ENCODE data around the gene DAB2IP. TPM values are rescaled to one million over a fixed set of nuclear protein-coding genes. Genes with fewer than 3 reads are reported as not detected.
A peak's percentile ranks its signal among the peaks of the same experiment; 100 is the strongest.

DAB2IP gene
- total and polyA plus RNA-seq, 2 of the 4 experiments (the other 2 are of a cell fraction) = 5.6 to 17.2 TPM

DNA sequence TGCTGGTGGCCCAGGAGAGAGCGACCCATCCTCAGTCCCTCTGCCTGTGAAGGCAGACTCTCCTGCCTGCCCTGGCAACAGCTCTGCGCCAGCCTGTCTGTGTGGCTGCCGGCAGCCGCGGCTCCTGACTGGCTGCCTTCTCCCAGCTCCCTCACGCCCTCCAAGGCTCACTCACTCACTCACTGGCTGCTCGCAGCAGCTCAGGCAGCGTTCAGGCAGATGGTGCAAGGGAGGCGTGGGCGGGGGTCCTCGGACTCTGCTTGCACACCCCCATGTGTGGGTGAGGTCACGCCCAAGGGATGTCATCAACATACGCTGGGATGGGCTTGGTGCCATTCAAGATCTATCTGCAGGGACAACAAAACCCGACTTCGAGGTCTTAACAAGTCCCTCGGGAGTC is 66.7 kb downstream of the DAB2IP start:
- in situ Hi-C loops (cut with MboI; ENCODE audit: low sequenced_read_pairs) (no loop called here), intact Hi-C loops (cut with micrococcal nuclease) (no loop called here), dilution Hi-C loops (cut with HindIII; ENCODE audit: low sequenced_read_pairs, unreplicated experiment) (no loop called here)
- Histone ChIP-seq H2BK20ac (ENCODE audit: low read depth, low read length) (peak overlapping the region; percentile 36; the same call in 1 of the 2 replicates), H2AK5ac (ENCODE audit: low read depth, low read length) (peak overlapping the region; percentile 88; the same call in 1 of the 2 replicates), H4K20me1 (ENCODE audit: insufficient read depth, low read length) (peaks cover 45% of the 10 kb centered on the region), H3K27ac (ENCODE audit: insufficient read depth, low read length) (peak overlapping the region; percentile 11; the same call in 1 of the 2 replicates), H3K4ac (ENCODE audit: low read depth, low read length) (peak overlapping the region; percentile 86), H3K9ac (ENCODE audit: low read depth, low read length) (no peak overlapping the region), H4K8ac (ENCODE audit: low read depth in 2 of 2, low read length in 2 of 2) (peak overlapping the region in 1 of 2 experiments; percentile 67; a peak in 1 of 4 replicates), H3K18ac (ENCODE audit: low read depth, low read length) (peak overlapping the region; percentile 61; the same call in 1 of the 2 replicates), H3K14ac (replicated peaks; ENCODE audit: low read depth, low read length) (peak overlapping the region; percentile 58), H3K9me3 (ENCODE audit: control insufficient read depth, insufficient read depth, low read length) (no peaks in the 10 kb centered on the region), H3K79me1 (ENCODE audit: low read depth in 1 of 2, low read length in 2 of 2) (peaks cover 33 to 92% of the 10 kb centered on the region in 2 experiments), H2AFZ (replicated peaks; ENCODE audit: low read length, poor library complexity) (peak overlapping the region; percentile 64), H2BK120ac (ENCODE audit: low read depth, low read length) (peak overlapping the region; percentile 66), H2BK15ac (ENCODE audit: low read depth, low read length) (peak overlapping the region; percentile 8; the same call in 1 of the 3 replicates), H3K56ac (ENCODE audit: extremely low read depth, insufficient read depth, low read length) (no peak overlapping the region), H2BK5ac (ENCODE audit: low read depth, low read length, poor library complexity, severe bottlenecking) (no peak overlapping the region), H3K27me3 (ENCODE audit: control insufficient read depth, insufficient read depth, low read length) (no peaks in the 10 kb centered on the region), H3K23ac (ENCODE audit: low read depth, low read length) (peak overlapping the region; percentile 61), H3K4me1 (ENCODE audit: control insufficient read depth, insufficient read depth, low read length) (peaks cover 51% of the 10 kb centered on the region), H3K4me3 (ENCODE audit: insufficient read depth, low read depth, low read length) (no peak overlapping the region), H3K9me1 (ENCODE audit: insufficient read depth, low read length) (peaks cover 35% of the 10 kb centered on the region), H4K5ac (ENCODE audit: low read depth, low read length) (peak overlapping the region; percentile 66), H3K4me2 (ENCODE audit: low read depth, low read length) (peak overlapping the region; percentile 23), H2AK9ac (replicated peaks; ENCODE audit: low read depth, low read length, poor library complexity) (peak overlapping the region; percentile 75), H4K91ac (ENCODE audit: insufficient read depth, low read depth, low read length) (peak overlapping the region; percentile 49; the same call in 1 of the 2 replicates), H3K36me3 (ENCODE audit: control insufficient read depth, insufficient read depth, low read length) (0 out of 2 replicates have a peak, but pooled peaks cover 2% of the 10 kb centered on the region)
- CTCF ChIA-PET = no interaction called here
- TF ChIP-seq BHLHE40 (IDR thresholded peaks at IDR 0.05; ENCODE audit: low read depth, low read length) (no peak), SMC3 (IDR thresholded peaks at IDR 0.05; ENCODE audit: low read depth, low read length) (no peak), RFX5 (IDR thresholded peaks at IDR 0.05; ENCODE audit: low read depth, low read length) (peak; percentile 94), RAD21 (IDR thresholded peaks at IDR 0.05; ENCODE audit: low read length) (no peak), RCOR1 (IDR thresholded peaks at IDR 0.05; ENCODE audit: insufficient replicate concordance, low read length) (no peak), CEBPB (IDR thresholded peaks at IDR 0.05; ENCODE audit: low read depth, low read length) (peak; percentile 17; the same call in 1 of the 2 replicates)
- TF ChIP-seq, protein P1, sequence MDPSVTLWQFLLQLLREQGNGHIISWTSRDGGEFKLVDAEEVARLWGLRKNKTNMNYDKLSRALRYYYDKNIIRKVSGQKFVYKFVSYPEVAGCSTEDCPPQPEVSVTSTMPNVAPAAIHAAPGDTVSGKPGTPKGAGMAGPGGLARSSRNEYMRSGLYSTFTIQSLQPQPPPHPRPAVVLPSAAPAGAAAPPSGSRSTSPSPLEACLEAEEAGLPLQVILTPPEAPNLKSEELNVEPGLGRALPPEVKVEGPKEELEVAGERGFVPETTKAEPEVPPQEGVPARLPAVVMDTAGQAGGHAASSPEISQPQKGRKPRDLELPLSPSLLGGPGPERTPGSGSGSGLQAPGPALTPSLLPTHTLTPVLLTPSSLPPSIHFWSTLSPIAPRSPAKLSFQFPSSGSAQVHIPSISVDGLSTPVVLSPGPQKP (IDR thresholded peaks at IDR 0.05; ENCODE audit: borderline replicate concordance, low read depth, low read length) = no peak
- POLR2A ChIA-PET (ENCODE audit: unreplicated experiment) = no interaction called here
- 48% methylated on average over 5 of the region's 16 CpGs; no CpG with 5 or more reads in 1 of the 2 experiments for WGBS, 2 experiments (ENCODE audit: extremely low coverage in 2 of 2, insufficient read length in 1 of 2)
- DNase-seq (peak; percentile 65), ATAC-seq (ENCODE audit: low read depth) (peak; percentile 80)
- BruUV-seq (replicated peaks) = no TSS peak
